ENCODE measurements around the gene LRRC18. TPM values are rescaled to one million over a fixed set of nuclear protein-coding genes. Genes with fewer than 3 reads are reported as not detected.

LRRC18 gene
- total RNA-seq, 1 donor from 2014 or later: not detected

- H3K36me3 Mint-ChIP-seq (ENCODE audit: low read depth): peaks cover 89% of the 10 kb centered on the region
- intact Hi-C loops (cut with micrococcal nuclease): no loop called here
- no peaks in the 10 kb centered on the region for H3K27me3 Mint-ChIP-seq
- H3K4me1 Mint-ChIP-seq: no peaks in the 10 kb centered on the region
- TF ChIP-seq CTCF (IDR thresholded peaks at IDR 0.05): no peak
- ChIA-PET POLR2A (no interaction called here), CTCF (no interaction called here)
- DNase-seq (no peak), ATAC-seq (ENCODE audit: low read depth) (no peak)
- no peak overlapping the region for H3K27ac Mint-ChIP-seq
- H3K9me3 Mint-ChIP-seq: no peaks in the 10 kb centered on the region
- no peak overlapping the region for H3K4me3 Mint-ChIP-seq
These were observed 56.8 kb downstream of the LRRC18 start for GRCh38 chr10:48882881-48883280.

GRCh38 chr10:48881937-48882336 lies 57.7 kb downstream of the LRRC18 start:
- Mint-ChIP-seq H3K4me1 (no peaks in the 10 kb centered on the region), H3K9me3 (no peaks in the 10 kb centered on the region), H3K27me3 (no peaks in the 10 kb centered on the region), H3K27ac (peak overlapping the region; percentile 37), H3K36me3 (ENCODE audit: low read depth) (peaks cover 92% of the 10 kb centered on the region), H3K4me3 (no peak overlapping the region)
- POLR2A ChIA-PET: no interaction called here
- intact Hi-C loops (cut with micrococcal nuclease): no loop called here
- CTCF ChIA-PET: no interaction called here
- DNase-seq (no peak), ATAC-seq (ENCODE audit: low read depth) (no peak)
- TF ChIP-seq CTCF (IDR thresholded peaks at IDR 0.05): no peak

- ChIA-PET POLR2A (no interaction called here), CTCF (no interaction called here)
- intact Hi-C loops (cut with micrococcal nuclease): no loop called here
- Mint-ChIP-seq H3K9me3 (no peaks in the 10 kb centered on the region), H3K4me1 (no peaks in the 10 kb centered on the region), H3K4me3 (no peak overlapping the region), H3K27me3 (no peaks in the 10 kb centered on the region), H3K27ac (no peak overlapping the region), H3K36me3 (ENCODE audit: low read depth) (peaks cover 98% of the 10 kb centered on the region)
- ATAC-seq (ENCODE audit: low read depth): no peak
- TF ChIP-seq CTCF (IDR thresholded peaks at IDR 0.05): no peak
- DNase-seq: no peak
These were observed 59.5 kb downstream of the LRRC18 start for GRCh38 chr10:48880016-48880705.

GRCh38 chr10:48879451-48879850 lies 60.2 kb downstream of the LRRC18 start:
- TF ChIP-seq CTCF (IDR thresholded peaks at IDR 0.05): no peak
- POLR2A ChIA-PET: no interaction called here

GRCh38 chr10:48878091-48878490 lies 61.5 kb downstream of the LRRC18 start:
- Mint-ChIP-seq H3K27ac (no peak overlapping the region), H3K4me1 (no peaks in the 10 kb centered on the region), H3K36me3 (ENCODE audit: low read depth) (peaks cover 95% of the 10 kb centered on the region), H3K4me3 (no peak overlapping the region), H3K27me3 (no peaks in the 10 kb centered on the region), H3K9me3 (no peaks in the 10 kb centered on the region)
- ATAC-seq (ENCODE audit: low read depth) (no peak), DNase-seq (no peak)
- intact Hi-C loops (cut with micrococcal nuclease): no loop called here
- ChIA-PET POLR2A (no interaction called here), CTCF (no interaction called here)
- TF ChIP-seq CTCF (IDR thresholded peaks at IDR 0.05): no peak

More at GRCh38 chr10:48879451-48879850, 60.2 kb downstream of the LRRC18 start:
- intact Hi-C loops (cut with micrococcal nuclease): no loop called here
- Mint-ChIP-seq H3K4me3 (no peak overlapping the region), H3K27ac (no peak overlapping the region), H3K36me3 (ENCODE audit: low read depth) (peaks cover 96% of the 10 kb centered on the region), H3K27me3 (no peaks in the 10 kb centered on the region), H3K4me1 (no peaks in the 10 kb centered on the region), H3K9me3 (no peaks in the 10 kb centered on the region)
- DNase-seq: no peak
- ATAC-seq (ENCODE audit: low read depth): no peak
- CTCF ChIA-PET: no interaction called here

Data from activated B cell treated with CpG ODN at 0.5 μM for 24 hours (primary cell).